Testis (tissue), 2 donors: ENCODE data around the gene UFSP2.

ENCODE experiments used
- POLR2A ChIP-seq: fragments of 450-650 bp; IDR thresholded peaks from one replicate; pipeline ENCODE4 v1.6.1; 2017; ENCODE audit warnings: antibody characterized with exemption, mild to moderate bottlenecking, moderate library complexity
- TF ChIP-seq, protein P1 (sequence below), 3 experiments: fragments of 450-650 bp in 2 of 3; fragments of 200-600 bp in 1 of 3; sonication (generic) in 1 of 3; IDR thresholded peaks; one replicate each; pipeline ENCODE4 v1.5.1; 2016 to 2019; ENCODE audit warnings: antibody characterized with exemption in 3 of 3, mild to moderate bottlenecking in 2 of 3, moderate library complexity in 1 of 3

DNA sequence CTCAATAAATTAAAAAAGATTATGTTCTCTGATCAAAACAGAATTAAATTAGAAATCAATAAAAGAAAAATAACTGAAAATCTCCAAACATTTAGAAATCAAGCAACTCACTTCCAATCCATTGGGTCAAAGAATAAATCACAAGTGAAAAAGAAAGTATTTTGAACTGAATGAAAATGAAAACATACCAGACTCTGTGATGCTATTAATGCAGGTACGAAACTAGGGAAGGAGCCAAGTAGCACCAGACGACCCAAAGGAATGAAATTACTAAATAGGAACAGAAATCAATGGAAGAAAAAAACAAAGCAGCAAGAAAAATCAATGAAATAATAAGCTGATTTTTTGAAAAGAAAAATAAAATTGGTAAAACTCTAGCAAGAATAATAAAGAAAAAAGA lies 30.4 kb upstream of the UFSP2 start:
- TF ChIP-seq, protein P1, sequence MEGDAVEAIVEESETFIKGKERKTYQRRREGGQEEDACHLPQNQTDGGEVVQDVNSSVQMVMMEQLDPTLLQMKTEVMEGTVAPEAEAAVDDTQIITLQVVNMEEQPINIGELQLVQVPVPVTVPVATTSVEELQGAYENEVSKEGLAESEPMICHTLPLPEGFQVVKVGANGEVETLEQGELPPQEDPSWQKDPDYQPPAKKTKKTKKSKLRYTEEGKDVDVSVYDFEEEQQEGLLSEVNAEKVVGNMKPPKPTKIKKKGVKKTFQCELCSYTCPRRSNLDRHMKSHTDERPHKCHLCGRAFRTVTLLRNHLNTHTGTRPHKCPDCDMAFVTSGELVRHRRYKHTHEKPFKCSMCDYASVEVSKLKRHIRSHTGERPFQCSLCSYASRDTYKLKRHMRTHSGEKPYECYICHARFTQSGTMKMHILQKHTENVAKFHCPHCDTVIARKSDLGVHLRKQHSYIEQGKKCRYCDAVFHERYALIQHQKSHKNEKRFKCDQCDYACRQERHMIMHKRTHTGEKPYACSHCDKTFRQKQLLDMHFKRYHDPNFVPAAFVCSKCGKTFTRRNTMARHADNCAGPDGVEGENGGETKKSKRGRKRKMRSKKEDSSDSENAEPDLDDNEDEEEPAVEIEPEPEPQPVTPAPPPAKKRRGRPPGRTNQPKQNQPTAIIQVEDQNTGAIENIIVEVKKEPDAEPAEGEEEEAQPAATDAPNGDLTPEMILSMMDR (IDR thresholded peaks at IDR 0.05), result no peak
- TF ChIP-seq POLR2A, result no peak
